Lung (tissue), 12 donors: ENCODE data around the gene BAD. TPM values are rescaled to one million over a fixed set of nuclear protein-coding genes. Genes with fewer than 3 reads are reported as not detected.

Source experiments
- ATAC-seq: fragments of 200-7000 bp; cut with Tn5 transposase; one replicate; pipeline ENCODE4 v1.9.1; 2020; ENCODE audit warnings: moderate number of reproducible peaks; ENCODE audit not compliant: insufficient read depth, low FRiP score
- DNase-seq, 3 donors: peaks; one replicate each; pipeline ENCODE4 v3.0.0-alpha.2; 2013 to 2017
- H3K27ac ChIP-seq, 2 donors: one replicate each; pipeline ENCODE4 v1.5.1; 2013; ENCODE audit warnings: mild to moderate bottlenecking in 2 of 2, moderate library complexity in 2 of 2, control low read depth in 1 of 2, inconsistent platforms in 1 of 2, low read depth in 1 of 2, low read length in 1 of 2
- H3K27me3 ChIP-seq, 3 donors: one replicate each; pipeline ENCODE4 v1.5.1; 2013; ENCODE audit warnings: low read length in 2 of 3; ENCODE audit not compliant: control insufficient read depth in 3 of 3, insufficient read depth in 3 of 3
- H3K36me3 ChIP-seq, 4 donors: one replicate each; pipeline ENCODE4 v1.5.1; 2013; ENCODE audit warnings: low read length in 4 of 4, mild to moderate bottlenecking in 1 of 4, moderate library complexity in 1 of 4; ENCODE audit not compliant: control insufficient read depth in 4 of 4, insufficient read depth in 4 of 4
- H3K4me1 ChIP-seq, 5 donors: one replicate each; pipeline ENCODE4 v1.5.1; 2013; ENCODE audit warnings: low read length in 5 of 5, mild to moderate bottlenecking in 2 of 5, moderate library complexity in 1 of 5; ENCODE audit not compliant: control insufficient read depth in 5 of 5, insufficient read depth in 5 of 5
- H3K4me3 ChIP-seq: one replicate; pipeline ENCODE4 v1.5.1; 2013; ENCODE audit warnings: mild to moderate bottlenecking, control low read depth, moderate library complexity
- H3K9ac ChIP-seq, 2 donors: one replicate each; pipeline ENCODE4 v1.5.1; 2013; ENCODE audit warnings: low read length in 2 of 2, control low read depth in 1 of 2; ENCODE audit not compliant: insufficient read depth in 1 of 2
- H3K9me3 ChIP-seq, 4 donors: one replicate each; pipeline ENCODE4 v1.5.1; 2013; ENCODE audit warnings: low read length in 3 of 4, mild to moderate bottlenecking in 1 of 4, moderate library complexity in 1 of 4; ENCODE audit not compliant: control insufficient read depth in 4 of 4, insufficient read depth in 3 of 4
- CTCF ChIP-seq: IDR thresholded peaks from 2 replicates; pipeline ENCODE4 v1.5.1; 2012; ENCODE audit warnings: mild to moderate bottlenecking; ENCODE audit errors: control extremely low read depth, extremely low read depth
- WGBS, 2 donors: extraction: QIAGEN DNeasy Blood & Tissue Kit; methylation state at CpG; one replicate each; pipeline ENCODE4 v1.1.7; 2013; 5-methylcytosine and 5-hydroxymethylcytosine counted together
- polyA plus RNA-seq, 2 donors: library from polyadenylated mRNA; stranded (reverse); fragments of 200-250 nt; gene quantifications; one replicate each; pipeline ENCODE4 v1.2.1, GENCODE V29; 2013
- total RNA-seq, 2 donors: library from RNA; depleted of rRNA in 1 of 2; stranded (reverse); fragments of >200 nt in 1 of 2; gene quantifications; one replicate each; pipeline ENCODE4 v1.2.1, GENCODE V29; 2014 to 2021
- donor health status: control.
- donor health status: control.
- donor health status: Bipolar disorder and iron deficiency.
- donor health status: healthy.
- donor health status: DM: yes; HTN: yes; CAD: no.

Gene BAD
- total and polyA plus RNA-seq, 4 donors: 69.5 to 127 (median 75.5) TPM

GRCh38 chr11:64223001-64223651 is 61.3 kb downstream of the BAD start:
- no peaks in the 10 kb centered on the region for H3K27me3 ChIP-seq
- peaks cover 0 to 24% (median 4%) of the 10 kb centered on the region in 5 donors for H3K4me1 ChIP-seq
- ATAC-seq: no peak
- 87% methylated on average over 24 of the region's 24 CpGs for WGBS, 2 donors
- H3K9ac ChIP-seq: no peak overlapping the region
- H3K9me3 ChIP-seq: no peaks in the 10 kb centered on the region
- no peak for TF ChIP-seq CTCF
- H3K4me3 ChIP-seq: no peak overlapping the region
- H3K27ac ChIP-seq: no peak overlapping the region
- peaks cover 0 to 38% (median 2%) of the 10 kb centered on the region in 4 donors for H3K36me3 ChIP-seq
- no peak for DNase-seq

GRCh38 chr11:64222651-64223000 is 61.8 kb downstream of the BAD start:
- TF ChIP-seq CTCF: no peak
- no peak overlapping the region for H3K27ac ChIP-seq

GRCh38 chr11:64220798-64221197 is 63.7 kb downstream of the BAD start:
- DNase-seq: no peak
- 94 to 96% methylated on average over 14 of the region's 14 CpGs for WGBS, 2 donors

More at GRCh38 chr11:64222651-64223000, 61.8 kb downstream of the BAD start:
- Histone ChIP-seq H3K9me3 (no peaks in the 10 kb centered on the region), H3K36me3 (peaks cover 0 to 39% (median 2%) of the 10 kb centered on the region in 4 donors), H3K27me3 (no peaks in the 10 kb centered on the region), H3K9ac (no peak overlapping the region), H3K4me3 (no peak overlapping the region), H3K4me1 (peaks cover 0 to 23% (median 4%) of the 10 kb centered on the region in 5 donors)
- no peak for ATAC-seq
- WGBS, 2 donors: 78 to 85% methylated on average over 9 of the region's 9 CpGs
- no peak for DNase-seq

More at GRCh38 chr11:64220798-64221197, 63.7 kb downstream of the BAD start:
- no peaks in the 10 kb centered on the region for H3K27me3 ChIP-seq
- peaks cover 0 to 45% (median 2%) of the 10 kb centered on the region in 4 donors for H3K36me3 ChIP-seq
- no peak for ATAC-seq
- no peak overlapping the region for H3K27ac ChIP-seq
- H3K9me3 ChIP-seq: no peaks in the 10 kb centered on the region
- no peak overlapping the region for H3K9ac ChIP-seq
- peaks cover 0 to 10% (median 0%) of the 10 kb centered on the region in 5 donors for H3K4me1 ChIP-seq
- no peak for TF ChIP-seq CTCF
- no peak overlapping the region for H3K4me3 ChIP-seq
